OCI-LY3 (cell line): ENCODE measurements around the gene KIAA1328.

Source experiments
- H2AFZ ChIP-seq: fragments of 200-600, 300-600 bp; shearing (Covaris generic); 2 replicates; pipeline ENCODE4 v1.6.0; 2014; ENCODE audit warnings: antibody characterized with exemption, low read depth, low read length
- H3K27ac ChIP-seq: fragments of 200-600, 300-600 bp; sonication (generic); 2 replicates; pipeline ENCODE4 v1.5.1; 2014; ENCODE audit warnings: mild to moderate bottlenecking, low read length, moderate library complexity, mixed read lengths
- H3K27me3 ChIP-seq: fragments of 200-600, 300-600 bp; sonication (generic); 2 replicates; pipeline ENCODE4 v1.6.1; 2014; ENCODE audit warnings: low read depth, low read length, mixed read lengths
- H3K36me3 ChIP-seq: fragments of 200-600, 300-600 bp; sonication (generic); replicated peaks from 2 replicates; pipeline ENCODE3; 2014; ENCODE audit warnings: low read depth, low read length, mixed read lengths
- H3K4me1 ChIP-seq: fragments of 300-600, 200-600 bp; sonication (generic); 2 replicates; pipeline ENCODE4 v1.6.1; 2014; ENCODE audit warnings: low read length, mixed read lengths
- H3K4me2 ChIP-seq: fragments of 200-600, 300-600 bp; sonication (generic); 2 replicates; pipeline ENCODE4 v1.6.1; 2014; ENCODE audit warnings: low read length, mixed read lengths
- H3K4me3 ChIP-seq: fragments of 300-600, 200-600 bp; sonication (generic); 2 replicates; pipeline ENCODE4 v1.5.1; 2014; ENCODE audit warnings: antibody characterized with exemption, mild to moderate bottlenecking, low read length, moderate library complexity
- H3K79me2 ChIP-seq: fragments of 300-600, 200-600 bp; shearing (Covaris generic); 2 replicates; pipeline ENCODE4 v1.6.1; 2014; ENCODE audit warnings: mild to moderate bottlenecking, low read length, mixed read lengths
- H3K9ac ChIP-seq: fragments of 300-600, 200-600 bp; shearing (Covaris generic); 2 replicates; pipeline ENCODE4 v1.6.0; 2014; ENCODE audit warnings: mild to moderate bottlenecking, low read length, moderate library complexity
- H3K9me3 ChIP-seq: fragments of 200-600, 300-600 bp; shearing (Covaris generic); 2 replicates; pipeline ENCODE4 v1.6.1; 2014; ENCODE audit warnings: low read length, mixed read lengths; ENCODE audit not compliant: insufficient read depth
- H4K20me1 ChIP-seq: fragments of 200-600, 300-600 bp; sonication (generic); 2 replicates; pipeline ENCODE4 v1.6.1; 2016; ENCODE audit warnings: low read length, mixed read lengths; ENCODE audit not compliant: insufficient read depth
- CTCF ChIP-seq: fragments of 200-600, 300-600 bp; sonication (generic); IDR thresholded peaks from 2 replicates; pipeline ENCODE4 v1.5.1; 2014; ENCODE audit warnings: antibody characterized with exemption, low read length, low read depth
- EZH2phosphoT487 ChIP-seq: fragments of 200-600 bp; shearing (Covaris generic); IDR thresholded peaks from 2 replicates; pipeline ENCODE4 v1.6.1; 2018; ENCODE audit warnings: antibody characterized with exemption, mixed run types, low read depth

Gene KIAA1328

GRCh38 chr18:36808681-36809080, 20.2 kb upstream of the KIAA1328 start:
- no peak overlapping the region for H2AFZ ChIP-seq
- H3K27ac ChIP-seq = no peak overlapping the region
- no peaks in the 10 kb centered on the region for H3K9me3 ChIP-seq
- TF ChIP-seq CTCF (no peak), EZH2phosphoT487 (no peak)
- peaks cover 29% of the 10 kb centered on the region for H3K36me3 ChIP-seq
- H3K4me1 ChIP-seq = no peaks in the 10 kb centered on the region
- H3K27me3 ChIP-seq = no peaks in the 10 kb centered on the region
- peaks cover 8% of the 10 kb centered on the region for H4K20me1 ChIP-seq
- H3K9ac ChIP-seq = no peak overlapping the region
- no peaks in the 10 kb centered on the region for H3K79me2 ChIP-seq
- no peak overlapping the region for H3K4me2 ChIP-seq
- H3K4me3 ChIP-seq = no peak overlapping the region

GRCh38 chr18:36809590-36810381, 19.1 kb upstream of the KIAA1328 start:
- H3K36me3 ChIP-seq = peaks cover 22% of the 10 kb centered on the region
- H3K4me1 ChIP-seq = no peaks in the 10 kb centered on the region
- H3K4me2 ChIP-seq = no peak overlapping the region
- no peak overlapping the region for H3K4me3 ChIP-seq
- H3K9ac ChIP-seq = no peak overlapping the region
- H3K27ac ChIP-seq = no peak overlapping the region
- H2AFZ ChIP-seq = no peak overlapping the region
- no peaks in the 10 kb centered on the region for H3K27me3 ChIP-seq
- peaks cover 8% of the 10 kb centered on the region for H4K20me1 ChIP-seq
- H3K79me2 ChIP-seq = no peaks in the 10 kb centered on the region
- H3K9me3 ChIP-seq = no peaks in the 10 kb centered on the region
- TF ChIP-seq CTCF (peak; percentile 79), EZH2phosphoT487 (no peak)

GRCh38 chr18:36811430-36811829, 17.5 kb upstream of the KIAA1328 start:
- H3K4me1 ChIP-seq = no peaks in the 10 kb centered on the region
- no peak overlapping the region for H2AFZ ChIP-seq
- no peak overlapping the region for H3K4me2 ChIP-seq
- H3K9ac ChIP-seq = no peak overlapping the region
- no peaks in the 10 kb centered on the region for H3K9me3 ChIP-seq
- H3K27ac ChIP-seq = no peak overlapping the region
- no peak overlapping the region for H3K4me3 ChIP-seq
- H3K27me3 ChIP-seq = no peaks in the 10 kb centered on the region
- H4K20me1 ChIP-seq = peaks cover 8% of the 10 kb centered on the region
- no peak for TF ChIP-seq CTCF
- no peak for TF ChIP-seq EZH2phosphoT487
- H3K36me3 ChIP-seq = peaks cover 11% of the 10 kb centered on the region
- H3K79me2 ChIP-seq = no peaks in the 10 kb centered on the region

GRCh38 chr18:36811955-36812354, 17.0 kb upstream of the KIAA1328 start:
- H3K9ac ChIP-seq = no peak overlapping the region
- no peaks in the 10 kb centered on the region for H3K9me3 ChIP-seq
- H3K4me2 ChIP-seq = no peak overlapping the region
- peaks cover 10% of the 10 kb centered on the region for H3K36me3 ChIP-seq
- TF ChIP-seq CTCF = no peak
- TF ChIP-seq EZH2phosphoT487 = no peak
- no peak overlapping the region for H2AFZ ChIP-seq
- no peaks in the 10 kb centered on the region for H3K27me3 ChIP-seq
- H3K79me2 ChIP-seq = no peaks in the 10 kb centered on the region
- H3K27ac ChIP-seq = no peak overlapping the region
- H3K4me1 ChIP-seq = no peaks in the 10 kb centered on the region
- peaks cover 8% of the 10 kb centered on the region for H4K20me1 ChIP-seq
- no peak overlapping the region for H3K4me3 ChIP-seq
